Activated naive CD4-positive, alpha-beta T cell treated with anti-CD3 and anti-CD28 coated beads, Interleukin-2, amount 50 U/mL, for 24 hours (primary cell): ENCODE data around the gene SLC9A5.

ENCODE experiments used
- H3K27ac Mint-ChIP-seq: one replicate; pipeline ENCODE4 v1.8.0; 2021; ENCODE audit warnings: mild to moderate bottlenecking, mixed read lengths
- H3K27me3 Mint-ChIP-seq: one replicate; pipeline ENCODE4 v1.8.0; 2021; ENCODE audit warnings: mixed read lengths
- H3K36me3 Mint-ChIP-seq: one replicate; pipeline ENCODE4 v1.8.0; 2021; ENCODE audit warnings: mixed read lengths
- H3K4me1 Mint-ChIP-seq: one replicate; pipeline ENCODE4 v1.8.0; 2021; ENCODE audit warnings: mixed read lengths
- H3K4me3 Mint-ChIP-seq: one replicate; pipeline ENCODE4 v1.8.0; 2021; ENCODE audit warnings: mild to moderate bottlenecking, mixed read lengths
- H3K9me3 Mint-ChIP-seq: one replicate; pipeline ENCODE4 v1.8.0; 2021; ENCODE audit warnings: mixed read lengths

The SLC9A5 gene

GRCh38 chr16:67279296-67280089, 30.7 kb downstream of the SLC9A5 start, which contains the start of gene PLEKHG4:
Gene PLEKHG4 (plus strand): TSS chr16:67279532. CDS start chr16:67280045, 513 bp downstream.
- Mint-ChIP-seq H3K27me3 (no peaks in the 10 kb centered on the region), H3K4me1 (peaks cover 13% of the 10 kb centered on the region), H3K4me3 (peak within 1 kb of the TSS; percentile 92), H3K36me3 (peaks cover 4% of the 10 kb centered on the region), H3K27ac (peak within 1 kb of the TSS; percentile 88), H3K9me3 (no peaks in the 10 kb centered on the region)

- peaks cover 11% of the 10 kb centered on the region for H3K4me1 Mint-ChIP-seq
- no peaks in the 10 kb centered on the region for H3K9me3 Mint-ChIP-seq
- peak overlapping the region; percentile 46 for H3K27ac Mint-ChIP-seq
- H3K36me3 Mint-ChIP-seq, result peaks cover 4% of the 10 kb centered on the region
- no peaks in the 10 kb centered on the region for H3K27me3 Mint-ChIP-seq
- peak overlapping the region; percentile 73 for H3K4me3 Mint-ChIP-seq
Measured at GRCh38 chr16:67280090-67281015, 31.6 kb downstream of the SLC9A5 start.

DNA sequence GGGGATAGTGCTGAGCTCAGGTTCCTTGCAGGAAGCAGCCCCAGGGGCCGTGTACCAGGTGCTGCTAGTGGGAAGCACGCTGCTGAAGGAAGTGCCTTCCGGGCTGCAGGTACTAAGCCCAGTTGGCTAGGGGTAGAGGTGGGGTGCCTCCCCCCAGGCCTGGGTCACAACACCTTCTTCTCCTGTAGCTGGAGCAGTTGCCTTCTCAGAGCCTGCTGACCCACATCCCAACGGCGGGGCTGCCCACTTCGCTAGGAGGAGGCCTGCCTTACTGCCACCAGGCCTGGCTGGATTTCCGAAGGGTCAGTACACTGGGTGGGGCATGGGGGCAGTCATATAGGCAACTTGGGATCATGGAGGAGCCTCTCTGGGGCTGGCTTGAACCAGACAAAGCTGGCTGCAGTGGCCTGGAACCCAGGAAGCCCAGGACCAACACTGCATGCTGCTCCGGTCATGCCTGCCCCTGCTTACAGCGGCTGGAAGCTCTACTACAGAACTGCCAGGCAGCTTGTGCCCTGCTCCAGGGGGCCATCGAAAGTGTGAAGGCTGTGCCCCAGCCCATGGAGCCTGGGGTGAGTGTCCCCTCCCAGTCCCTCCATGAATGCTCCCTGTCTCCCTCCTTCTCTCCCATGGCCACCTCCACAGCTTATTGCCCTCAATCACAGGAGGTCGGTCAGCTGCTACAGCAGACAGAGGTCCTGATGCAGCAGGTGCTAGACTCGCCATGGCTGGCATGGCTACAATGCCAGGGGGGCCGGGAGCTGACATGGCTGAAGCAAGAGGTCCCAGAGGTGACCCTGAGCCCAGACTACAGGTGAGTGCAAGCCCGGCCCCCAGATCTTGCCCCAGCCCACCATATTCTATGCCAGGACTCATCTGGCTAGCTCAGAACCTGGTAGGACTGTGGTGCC, 33.0 kb downstream of the SLC9A5 start:
- Mint-ChIP-seq H3K4me3 (no peak overlapping the region), H3K27ac (no peak overlapping the region), H3K27me3 (no peaks in the 10 kb centered on the region), H3K9me3 (no peaks in the 10 kb centered on the region), H3K4me1 (peaks cover 5% of the 10 kb centered on the region), H3K36me3 (peaks cover 2% of the 10 kb centered on the region)

DNA sequence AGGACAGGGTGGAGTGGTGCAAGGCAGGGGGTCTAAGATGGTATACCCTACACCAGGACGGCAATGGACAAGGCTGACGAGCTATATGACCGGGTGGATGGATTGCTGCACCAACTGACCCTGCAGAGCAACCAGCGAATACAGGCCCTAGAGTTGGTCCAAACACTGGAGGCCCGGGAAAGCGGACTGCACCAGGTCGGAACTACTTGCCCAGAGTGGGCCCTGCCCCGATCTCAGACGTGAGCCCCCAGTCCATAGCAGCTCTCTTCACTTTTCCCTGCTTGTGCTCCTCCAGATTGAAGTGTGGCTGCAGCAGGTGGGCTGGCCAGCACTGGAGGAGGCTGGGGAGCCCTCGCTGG, 33.6 kb downstream of the SLC9A5 start:
- no peak overlapping the region for H3K4me3 Mint-ChIP-seq
- H3K27ac Mint-ChIP-seq, result no peak overlapping the region
- no peaks in the 10 kb centered on the region for H3K9me3 Mint-ChIP-seq
- H3K4me1 Mint-ChIP-seq, result peaks cover 2% of the 10 kb centered on the region
- H3K36me3 Mint-ChIP-seq, result peaks cover 2% of the 10 kb centered on the region
- H3K27me3 Mint-ChIP-seq, result no peaks in the 10 kb centered on the region

DNA sequence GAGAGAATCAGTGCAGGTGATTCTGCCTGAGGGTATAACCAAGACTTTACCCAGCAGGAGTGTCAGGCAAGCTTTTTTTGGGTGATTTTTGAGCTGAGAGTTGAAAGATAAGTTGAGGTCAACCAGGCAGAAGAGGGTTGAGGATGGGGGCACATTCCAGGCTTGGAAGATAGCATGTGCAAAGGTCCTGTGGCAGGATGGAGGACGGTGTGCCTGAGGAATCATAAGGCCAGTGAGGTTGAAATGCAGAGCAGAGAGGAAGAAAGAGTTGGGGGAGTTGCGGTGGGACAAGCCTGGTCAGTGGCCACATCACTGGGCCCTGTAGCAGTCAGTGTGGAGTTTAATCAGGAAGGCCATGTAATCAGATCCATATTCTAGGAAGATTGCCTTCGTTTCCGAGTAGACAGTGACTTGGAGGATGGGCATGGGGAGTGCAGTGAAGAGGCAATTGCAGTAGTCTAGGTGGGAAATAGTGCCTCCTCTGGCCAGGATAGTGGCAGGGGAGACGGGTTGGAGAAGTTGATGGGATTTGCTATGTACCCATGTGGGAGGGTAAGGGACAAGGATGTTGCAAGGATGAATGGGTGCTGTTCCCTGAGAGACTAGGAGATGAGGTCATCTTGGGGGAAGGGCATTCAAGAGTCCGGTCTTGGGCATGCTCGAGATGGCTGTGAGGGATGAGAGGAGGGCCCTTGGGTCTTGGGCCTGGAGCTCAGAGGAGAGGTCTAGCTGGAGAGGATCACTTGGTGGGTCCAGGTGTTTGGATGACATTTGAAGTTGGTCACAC, 34.5 kb downstream of the SLC9A5 start:
- H3K4me3 Mint-ChIP-seq, result no peak overlapping the region
- H3K27ac Mint-ChIP-seq, result no peak overlapping the region

GRCh38 chr16:67283826-67284555, 35.2 kb downstream of the SLC9A5 start:
- no peaks in the 10 kb centered on the region for H3K9me3 Mint-ChIP-seq
- no peaks in the 10 kb centered on the region for H3K4me1 Mint-ChIP-seq
- no peaks in the 10 kb centered on the region for H3K27me3 Mint-ChIP-seq
- H3K27ac Mint-ChIP-seq, result no peak overlapping the region
- no peak overlapping the region for H3K4me3 Mint-ChIP-seq
- H3K36me3 Mint-ChIP-seq, result peaks cover 2% of the 10 kb centered on the region

More for the DNA sequence above, 34.5 kb downstream of the SLC9A5 start:
- H3K27me3 Mint-ChIP-seq, result no peaks in the 10 kb centered on the region
- no peaks in the 10 kb centered on the region for H3K9me3 Mint-ChIP-seq
- no peaks in the 10 kb centered on the region for H3K4me1 Mint-ChIP-seq
- peaks cover 2% of the 10 kb centered on the region for H3K36me3 Mint-ChIP-seq

- Mint-ChIP-seq H3K4me3 (no peak overlapping the region), H3K36me3 (peaks cover 2% of the 10 kb centered on the region), H3K27ac (no peak overlapping the region), H3K9me3 (no peaks in the 10 kb centered on the region), H3K27me3 (no peaks in the 10 kb centered on the region), H3K4me1 (no peaks in the 10 kb centered on the region)
Measured at GRCh38 chr16:67284699-67285646, 36.2 kb downstream of the SLC9A5 start.

- peak overlapping the region; percentile 46 for H3K27ac Mint-ChIP-seq
- no peaks in the 10 kb centered on the region for H3K9me3 Mint-ChIP-seq
- peaks cover 2% of the 10 kb centered on the region for H3K36me3 Mint-ChIP-seq
- no peak overlapping the region for H3K4me3 Mint-ChIP-seq
- no peaks in the 10 kb centered on the region for H3K4me1 Mint-ChIP-seq
- H3K27me3 Mint-ChIP-seq, result no peaks in the 10 kb centered on the region
Measured at GRCh38 chr16:67286441-67287235, 37.9 kb downstream of the SLC9A5 start.

DNA sequence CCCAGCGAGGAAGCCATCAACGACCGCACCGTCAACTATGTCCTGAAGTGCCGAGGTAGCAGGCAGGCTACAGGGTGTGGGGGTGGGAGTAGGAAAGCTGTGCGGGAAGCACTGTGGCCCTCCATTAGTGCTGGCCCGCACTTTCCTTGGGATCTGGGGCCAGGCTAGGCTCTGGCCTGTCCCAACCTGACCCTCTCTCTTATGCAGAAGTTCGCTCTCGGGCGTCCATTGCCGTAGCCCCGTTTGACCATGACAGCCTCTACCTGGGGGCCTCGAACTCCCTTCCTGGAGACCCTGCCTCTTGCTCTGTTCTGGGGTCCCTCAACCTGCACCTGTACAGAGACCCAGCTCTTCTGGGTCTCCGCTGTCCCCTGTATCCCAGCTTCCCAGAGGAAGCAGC, 39.2 kb downstream of the SLC9A5 start:
- no peaks in the 10 kb centered on the region for H3K27me3 Mint-ChIP-seq
- H3K36me3 Mint-ChIP-seq, result no peaks in the 10 kb centered on the region
- no peaks in the 10 kb centered on the region for H3K9me3 Mint-ChIP-seq
- H3K27ac Mint-ChIP-seq, result no peak overlapping the region
- no peak overlapping the region for H3K4me3 Mint-ChIP-seq
- no peaks in the 10 kb centered on the region for H3K4me1 Mint-ChIP-seq

GRCh38 chr16:67291461-67291860, 42.7 kb downstream of the SLC9A5 start:
- Mint-ChIP-seq H3K27ac (no peak overlapping the region), H3K9me3 (no peaks in the 10 kb centered on the region), H3K27me3 (no peaks in the 10 kb centered on the region), H3K4me3 (no peak overlapping the region), H3K36me3 (no peaks in the 10 kb centered on the region), H3K4me1 (no peaks in the 10 kb centered on the region)

DNA sequence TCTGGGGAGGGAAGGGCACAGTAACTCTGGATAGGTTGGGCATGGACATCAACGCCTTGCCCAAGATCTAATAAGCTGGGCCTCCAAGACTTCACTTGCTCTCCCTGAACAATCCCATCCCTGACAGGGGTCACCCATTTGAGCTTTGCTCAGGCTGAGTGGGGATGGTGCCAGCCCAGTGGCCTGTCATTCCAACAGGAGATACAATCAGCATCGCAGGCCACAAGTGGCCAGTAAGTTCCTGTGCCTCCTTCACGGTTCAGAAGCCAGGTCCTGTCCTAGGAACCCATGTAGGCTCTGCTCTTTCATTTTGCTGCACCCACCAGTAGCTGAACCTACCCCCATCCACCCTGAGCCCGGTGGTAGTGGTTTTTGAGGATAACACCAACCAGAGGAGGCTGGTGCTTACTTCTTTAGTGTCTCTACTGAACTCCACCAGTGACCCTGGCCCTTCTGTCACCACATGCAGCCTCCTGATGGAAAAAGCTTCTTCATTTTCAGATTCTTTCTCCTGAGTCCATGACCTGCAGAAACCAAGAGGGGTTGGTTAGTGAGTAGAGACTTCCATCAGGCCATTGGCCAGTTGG, 45.5 kb downstream of the SLC9A5 start:
- H3K27me3 Mint-ChIP-seq, result no peaks in the 10 kb centered on the region
- no peak overlapping the region for H3K27ac Mint-ChIP-seq
- no peaks in the 10 kb centered on the region for H3K4me1 Mint-ChIP-seq
- H3K36me3 Mint-ChIP-seq, result no peaks in the 10 kb centered on the region
- no peak overlapping the region for H3K4me3 Mint-ChIP-seq
- H3K9me3 Mint-ChIP-seq, result no peaks in the 10 kb centered on the region

DNA sequence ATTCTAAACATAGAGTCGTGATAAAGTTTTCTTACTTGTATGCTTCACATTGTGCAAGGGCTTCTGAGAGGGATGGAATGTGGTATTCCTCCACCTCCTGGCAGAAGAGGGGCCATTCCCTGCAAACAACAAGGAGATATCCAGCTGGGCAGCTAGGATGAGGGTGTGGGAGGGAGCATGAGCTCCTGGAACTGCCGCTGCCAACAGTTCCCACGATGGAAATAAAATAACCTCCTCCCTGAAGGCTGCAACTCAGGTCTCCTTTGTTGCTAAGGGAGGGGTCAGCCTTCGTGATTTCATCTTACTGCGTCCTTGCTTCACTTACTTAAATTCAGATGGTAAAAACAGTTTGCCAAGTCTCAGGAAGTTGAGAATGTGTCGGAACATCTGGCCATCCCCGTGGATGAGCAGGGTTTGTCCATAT, 46.2 kb downstream of the SLC9A5 start:
- no peak overlapping the region for H3K27ac Mint-ChIP-seq
- no peak overlapping the region for H3K4me3 Mint-ChIP-seq
- H3K36me3 Mint-ChIP-seq, result no peaks in the 10 kb centered on the region
- H3K9me3 Mint-ChIP-seq, result no peaks in the 10 kb centered on the region
- no peaks in the 10 kb centered on the region for H3K4me1 Mint-ChIP-seq
- H3K27me3 Mint-ChIP-seq, result no peaks in the 10 kb centered on the region
